ENCODE measurements around the gene AFF3.

DNA sequence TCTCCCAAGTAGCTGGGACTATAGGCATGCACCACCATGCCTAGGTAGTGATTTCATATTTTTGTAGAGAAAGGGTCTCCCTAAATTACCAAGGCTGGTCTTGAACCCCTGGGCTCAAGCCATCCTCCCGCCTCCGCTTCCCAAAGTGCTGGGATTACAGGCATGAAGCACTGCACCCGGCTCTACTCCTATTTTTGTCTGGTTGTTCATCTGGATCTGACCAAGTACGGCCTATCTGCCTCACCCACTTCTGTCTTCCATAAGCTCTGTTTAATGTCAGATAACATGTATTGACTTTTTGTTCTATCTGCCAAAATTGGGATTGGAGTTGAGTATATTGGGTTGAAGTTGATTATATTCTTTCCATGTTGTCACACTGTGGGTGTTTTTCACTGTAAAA is 198.4 kb downstream of the AFF3 start:
- TF ChIP-seq, protein P1, sequence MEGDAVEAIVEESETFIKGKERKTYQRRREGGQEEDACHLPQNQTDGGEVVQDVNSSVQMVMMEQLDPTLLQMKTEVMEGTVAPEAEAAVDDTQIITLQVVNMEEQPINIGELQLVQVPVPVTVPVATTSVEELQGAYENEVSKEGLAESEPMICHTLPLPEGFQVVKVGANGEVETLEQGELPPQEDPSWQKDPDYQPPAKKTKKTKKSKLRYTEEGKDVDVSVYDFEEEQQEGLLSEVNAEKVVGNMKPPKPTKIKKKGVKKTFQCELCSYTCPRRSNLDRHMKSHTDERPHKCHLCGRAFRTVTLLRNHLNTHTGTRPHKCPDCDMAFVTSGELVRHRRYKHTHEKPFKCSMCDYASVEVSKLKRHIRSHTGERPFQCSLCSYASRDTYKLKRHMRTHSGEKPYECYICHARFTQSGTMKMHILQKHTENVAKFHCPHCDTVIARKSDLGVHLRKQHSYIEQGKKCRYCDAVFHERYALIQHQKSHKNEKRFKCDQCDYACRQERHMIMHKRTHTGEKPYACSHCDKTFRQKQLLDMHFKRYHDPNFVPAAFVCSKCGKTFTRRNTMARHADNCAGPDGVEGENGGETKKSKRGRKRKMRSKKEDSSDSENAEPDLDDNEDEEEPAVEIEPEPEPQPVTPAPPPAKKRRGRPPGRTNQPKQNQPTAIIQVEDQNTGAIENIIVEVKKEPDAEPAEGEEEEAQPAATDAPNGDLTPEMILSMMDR (IDR thresholded peaks at IDR 0.05): no peak
- no peak for TF ChIP-seq POLR2A (IDR thresholded peaks at IDR 0.05)
